Stimulated activated CD8-positive, alpha-beta memory T cell treated with anti-CD3 and anti-CD28 coated beads, Interleukin-15, amount 100 ng/mL, for 1 hour (primary cell): Measurements from ENCODE around the gene EIF4EBP3.
A peak's percentile ranks its signal among the peaks of the same experiment; 100 is the strongest.

Source experiments
- DNase-seq: peaks from one replicate; pipeline ENCODE4 v3.0.0-alpha.2; 2020; ENCODE audit warnings: low read depth

Gene EIF4EBP3

GRCh38 chr5:140547508-140548299 lies at the start of gene EIF4EBP3:
TSS of gene EIF4EBP3 (plus strand) at chr5:140547662. CDS start at chr5:140547738, 76 bp downstream.
- peak; percentile 72 for DNase-seq

- no peak for DNase-seq
Observed at GRCh38 chr5:140497897-140498296, 49.6 kb upstream of the EIF4EBP3 start.

- DNase-seq: no peak
Observed at GRCh38 chr5:140498591-140498990, 48.9 kb upstream of the EIF4EBP3 start.

- no peak for DNase-seq
Observed at GRCh38 chr5:140502834-140503233, 44.6 kb upstream of the EIF4EBP3 start.

- no peak for DNase-seq
Observed at GRCh38 chr5:140509898-140510297, 37.6 kb upstream of the EIF4EBP3 start.

GRCh38 chr5:140513124-140513523 lies 34.3 kb upstream of the EIF4EBP3 start:
- DNase-seq: no peak

GRCh38 chr5:140524003-140524402 lies 23.5 kb upstream of the EIF4EBP3 start:
- DNase-seq: no peak

- DNase-seq: no peak
Observed at GRCh38 chr5:140540227-140540626, 7.2 kb upstream of the EIF4EBP3 start.

- no peak for DNase-seq
Observed at GRCh38 chr5:140542972-140543371, 4.5 kb upstream of the EIF4EBP3 start.

GRCh38 chr5:140544986-140545385 lies 2.5 kb upstream of the EIF4EBP3 start:
- no peak for DNase-seq

- DNase-seq: no peak
Observed at GRCh38 chr5:140545606-140546005, 1.9 kb upstream of the EIF4EBP3 start.

- DNase-seq: no peak
Observed at GRCh38 chr5:140546851-140547507, 483 bp upstream of the EIF4EBP3 start.

- DNase-seq: no peak
Observed at GRCh38 chr5:140548300-140548688, 832 bp downstream of the EIF4EBP3 start.

- DNase-seq: no peak
Observed at GRCh38 chr5:140548791-140549190, 1.3 kb downstream of the EIF4EBP3 start.

- DNase-seq: no peak
Observed at GRCh38 chr5:140549237-140550144, 2.0 kb downstream of the EIF4EBP3 start.

- no peak for DNase-seq
Observed at GRCh38 chr5:140550147-140551079, 3.0 kb downstream of the EIF4EBP3 start.

- DNase-seq: no peak
Observed at GRCh38 chr5:140551872-140552271, 4.4 kb downstream of the EIF4EBP3 start.

GRCh38 chr5:140553657-140554056 lies 6.2 kb downstream of the EIF4EBP3 start:
- no peak for DNase-seq

- no peak for DNase-seq
Observed at GRCh38 chr5:140554454-140554853, 7.0 kb downstream of the EIF4EBP3 start.

- DNase-seq: no peak
Observed at GRCh38 chr5:140555747-140556312, 8.4 kb downstream of the EIF4EBP3 start.

- no peak for DNase-seq
Observed at GRCh38 chr5:140556438-140556837, 9.0 kb downstream of the EIF4EBP3 start.
